DND-41 (cell line): Measurements from ENCODE around the gene SLC28A3.

Source experiments
- CTCF ChIP-seq: IDR thresholded peaks from 2 replicates; pipeline ENCODE4 v1.5.1; 2012; ENCODE audit warnings: borderline replicate concordance, low read length, moderate library complexity, mild to moderate bottlenecking; ENCODE audit not compliant: poor library complexity, severe bottlenecking; ENCODE audit errors: extremely low read depth
- EZH2 ChIP-seq: IDR thresholded peaks from 3 replicates; pipeline ENCODE4 v1.6.1; 2012; ENCODE audit warnings: borderline replicate concordance, low read depth, mild to moderate bottlenecking, moderate library complexity, low read length, inconsistent platforms; ENCODE audit not compliant: severe bottlenecking

DNA sequence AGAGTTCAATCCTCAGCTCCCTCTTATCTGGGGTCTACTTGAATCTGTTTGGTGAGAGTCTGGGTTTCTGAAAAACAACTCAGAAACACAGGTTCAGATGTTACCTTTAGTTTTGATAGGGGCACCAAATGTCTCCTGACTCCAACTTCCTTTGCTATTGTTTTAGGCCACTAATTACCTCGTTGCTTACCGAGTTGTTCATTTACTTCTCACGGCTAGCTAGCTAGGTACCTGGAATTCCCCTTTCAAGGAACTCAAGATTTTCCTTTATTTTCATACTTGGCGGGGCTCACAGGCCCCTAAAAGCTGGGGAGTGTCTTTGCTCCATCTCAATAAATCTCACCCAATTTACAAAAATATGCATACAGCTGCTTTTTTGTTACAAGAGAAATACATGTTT, 111.4 kb downstream of the SLC28A3 start:
- TF ChIP-seq CTCF = no peak
- no peak for TF ChIP-seq EZH2
